ENCODE results near the gene MRPL19. TPM values are rescaled to one million over a fixed set of nuclear protein-coding genes. Genes with fewer than 3 reads are reported as not detected.

MRPL19 gene
- total RNA-seq, 4 donors from 2014 or later = 24.7 to 39.0 (median 32.9) TPM

DNA sequence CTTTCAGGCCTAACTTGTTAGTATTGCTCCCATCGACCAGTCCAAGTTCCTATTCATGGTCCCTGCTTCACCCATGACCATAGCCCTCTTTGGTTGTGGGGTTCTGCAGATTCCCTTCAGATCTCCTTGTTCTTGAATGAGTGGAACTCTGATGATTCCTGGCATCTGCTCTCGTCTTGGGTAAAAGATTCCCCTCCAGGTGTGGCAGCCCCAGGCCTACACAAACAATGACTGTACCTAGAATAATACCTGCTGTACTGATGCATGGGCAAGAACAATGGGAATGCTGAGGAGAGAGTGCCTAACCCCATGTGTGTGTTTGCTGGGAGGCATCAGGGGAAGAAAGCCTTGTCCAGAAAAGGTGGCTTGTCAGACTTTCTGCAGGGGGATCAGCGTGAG lies 39.2 kb upstream of the MRPL19 start:
- 78 to 82% methylated on average over 3 of the region's 3 CpGs for WGBS, 2 donors
- no peak for DNase-seq (ENCODE audit: low spot score in 2 of 2)
- H3K4me3 ChIP-seq (ENCODE audit: low read depth, poor library complexity, severe bottlenecking) = no peak overlapping the region
- TF ChIP-seq POLR2A (IDR thresholded peaks at IDR 0.05) = no peak
- TF ChIP-seq, protein P1, sequence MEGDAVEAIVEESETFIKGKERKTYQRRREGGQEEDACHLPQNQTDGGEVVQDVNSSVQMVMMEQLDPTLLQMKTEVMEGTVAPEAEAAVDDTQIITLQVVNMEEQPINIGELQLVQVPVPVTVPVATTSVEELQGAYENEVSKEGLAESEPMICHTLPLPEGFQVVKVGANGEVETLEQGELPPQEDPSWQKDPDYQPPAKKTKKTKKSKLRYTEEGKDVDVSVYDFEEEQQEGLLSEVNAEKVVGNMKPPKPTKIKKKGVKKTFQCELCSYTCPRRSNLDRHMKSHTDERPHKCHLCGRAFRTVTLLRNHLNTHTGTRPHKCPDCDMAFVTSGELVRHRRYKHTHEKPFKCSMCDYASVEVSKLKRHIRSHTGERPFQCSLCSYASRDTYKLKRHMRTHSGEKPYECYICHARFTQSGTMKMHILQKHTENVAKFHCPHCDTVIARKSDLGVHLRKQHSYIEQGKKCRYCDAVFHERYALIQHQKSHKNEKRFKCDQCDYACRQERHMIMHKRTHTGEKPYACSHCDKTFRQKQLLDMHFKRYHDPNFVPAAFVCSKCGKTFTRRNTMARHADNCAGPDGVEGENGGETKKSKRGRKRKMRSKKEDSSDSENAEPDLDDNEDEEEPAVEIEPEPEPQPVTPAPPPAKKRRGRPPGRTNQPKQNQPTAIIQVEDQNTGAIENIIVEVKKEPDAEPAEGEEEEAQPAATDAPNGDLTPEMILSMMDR (IDR thresholded peaks at IDR 0.05) = no peak
- intact Hi-C loops (cut with DNase I; ENCODE audit: low total_unique reads) = loop anchor here (5.0 kb wide), 1 partner anchor 145 kb away; no protein-coding TSS in a partner anchor

DNA sequence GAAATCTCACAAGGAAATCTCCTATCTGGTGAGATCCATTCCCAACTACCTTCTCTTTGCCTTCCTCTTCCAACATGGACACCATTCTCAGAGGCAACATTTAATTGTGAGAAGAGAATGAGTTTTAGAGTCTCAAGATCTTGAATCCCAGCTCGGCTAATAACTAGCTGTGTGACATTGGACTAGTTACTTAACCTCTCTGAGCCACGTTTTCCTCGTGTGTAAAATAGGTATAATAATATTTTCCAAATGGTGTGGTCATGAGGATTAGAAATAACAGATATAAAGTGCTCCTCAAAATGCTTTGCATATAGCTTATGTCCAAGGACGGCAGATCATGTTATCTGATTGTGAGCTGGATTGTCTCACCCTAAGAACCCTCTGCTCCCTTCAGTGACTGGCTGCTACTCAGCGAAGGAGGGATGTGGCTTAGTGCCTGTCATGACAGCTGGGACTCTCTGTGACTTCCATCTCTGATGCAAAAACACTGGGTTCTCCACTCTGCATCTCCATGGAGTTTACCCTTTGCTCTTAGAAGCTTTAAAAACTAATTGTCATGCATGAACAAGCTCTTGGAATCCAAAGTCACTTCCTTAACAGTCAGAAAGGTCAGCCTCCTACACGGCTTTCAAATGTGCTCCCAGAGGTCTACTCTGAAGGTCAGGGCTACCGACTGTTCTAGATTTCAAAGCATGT lies 38.4 kb upstream of the MRPL19 start:
- TF ChIP-seq POLR2A (IDR thresholded peaks at IDR 0.05) = no peak
- TF ChIP-seq, protein P1 (IDR thresholded peaks at IDR 0.05) = no peak
- H3K4me3 ChIP-seq (ENCODE audit: low read depth, poor library complexity, severe bottlenecking) = no peak overlapping the region
- 65 to 66% methylated on average over 7 of the region's 7 CpGs for WGBS, 2 donors
- intact Hi-C loops (cut with DNase I; ENCODE audit: low total_unique reads) = loop anchor here (5.0 kb wide), 1 partner anchor 146 kb away; no protein-coding TSS in a partner anchor
- DNase-seq (ENCODE audit: low spot score in 2 of 2) = no peak

DNA sequence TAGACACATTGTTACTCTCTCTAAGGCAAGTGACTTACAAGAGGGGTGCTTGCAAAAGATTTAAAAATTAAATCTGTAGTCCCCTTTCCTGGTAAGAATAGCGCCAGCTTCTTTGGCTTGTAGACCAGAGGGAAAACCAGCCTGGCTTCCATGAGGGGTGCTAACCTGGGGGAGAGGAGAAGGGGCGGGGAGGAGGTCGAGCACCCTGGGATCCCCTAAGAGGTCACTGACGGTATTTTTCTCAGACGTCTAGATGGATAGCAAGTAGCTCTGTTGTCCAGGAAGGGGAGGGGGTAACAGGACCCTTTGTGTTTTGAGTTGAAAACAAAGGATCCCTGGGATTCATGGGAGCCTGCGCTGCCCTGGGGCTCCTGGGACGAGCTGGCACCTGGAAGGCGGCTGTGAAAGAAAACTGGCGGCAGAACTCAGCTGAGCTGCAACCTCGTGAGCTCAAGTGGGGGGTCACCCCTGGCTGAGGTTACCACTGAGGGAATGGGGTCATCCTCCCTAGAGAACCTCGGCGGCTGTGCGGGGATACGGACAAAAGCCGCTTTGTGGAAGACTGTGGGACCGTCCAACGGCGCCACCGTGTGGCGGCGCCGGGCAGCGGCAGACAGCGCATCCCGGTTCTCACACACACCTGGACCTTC lies 37.8 kb upstream of the MRPL19 start:
- peak; percentile 27 to 90 for DNase-seq (ENCODE audit: low spot score in 2 of 2)
- TF ChIP-seq POLR2A (IDR thresholded peaks at IDR 0.05) = no peak
- TF ChIP-seq, protein P1 (IDR thresholded peaks at IDR 0.05) = peak in 1 of 3 donors; percentile 63
- 8 to 11% methylated on average over 25 of the region's 25 CpGs for WGBS, 2 donors
- intact Hi-C loops (cut with DNase I; ENCODE audit: low total_unique reads) = loop anchor here (5.0 kb wide), 1 partner anchor 147 kb away; no protein-coding TSS in a partner anchor
- no peak overlapping the region for H3K4me3 ChIP-seq (ENCODE audit: low read depth, poor library complexity, severe bottlenecking)

DNA sequence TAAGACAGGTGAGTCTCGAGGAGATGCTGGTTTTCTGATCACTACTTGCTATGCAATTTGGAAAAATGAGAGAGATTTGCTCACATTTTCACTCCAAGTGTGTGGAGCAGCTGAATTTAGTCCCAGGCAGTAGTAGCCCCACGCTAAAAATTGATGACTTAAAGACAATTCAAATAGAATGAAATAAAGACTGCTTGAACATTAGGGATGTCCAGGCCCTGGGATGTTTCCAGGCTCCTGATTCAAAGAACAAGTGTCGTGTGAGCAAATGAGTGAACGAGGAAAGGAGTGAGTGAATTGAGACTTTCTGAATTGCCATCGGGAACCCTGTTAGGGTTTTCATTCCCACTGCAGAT lies 37.3 kb upstream of the MRPL19 start:
- no peak for TF ChIP-seq POLR2A (IDR thresholded peaks at IDR 0.05)
- TF ChIP-seq, protein P1 (IDR thresholded peaks at IDR 0.05) = no peak
- intact Hi-C loops (cut with DNase I; ENCODE audit: low total_unique reads) = loop anchor here (5.0 kb wide), 1 partner anchor 147 kb away; no protein-coding TSS in a partner anchor
- no peak for DNase-seq (ENCODE audit: low spot score in 2 of 2)
- 35 to 49% methylated on average over 5 of the region's 5 CpGs for WGBS, 2 donors
- H3K4me3 ChIP-seq (ENCODE audit: low read depth, poor library complexity, severe bottlenecking) = no peak overlapping the region

DNA sequence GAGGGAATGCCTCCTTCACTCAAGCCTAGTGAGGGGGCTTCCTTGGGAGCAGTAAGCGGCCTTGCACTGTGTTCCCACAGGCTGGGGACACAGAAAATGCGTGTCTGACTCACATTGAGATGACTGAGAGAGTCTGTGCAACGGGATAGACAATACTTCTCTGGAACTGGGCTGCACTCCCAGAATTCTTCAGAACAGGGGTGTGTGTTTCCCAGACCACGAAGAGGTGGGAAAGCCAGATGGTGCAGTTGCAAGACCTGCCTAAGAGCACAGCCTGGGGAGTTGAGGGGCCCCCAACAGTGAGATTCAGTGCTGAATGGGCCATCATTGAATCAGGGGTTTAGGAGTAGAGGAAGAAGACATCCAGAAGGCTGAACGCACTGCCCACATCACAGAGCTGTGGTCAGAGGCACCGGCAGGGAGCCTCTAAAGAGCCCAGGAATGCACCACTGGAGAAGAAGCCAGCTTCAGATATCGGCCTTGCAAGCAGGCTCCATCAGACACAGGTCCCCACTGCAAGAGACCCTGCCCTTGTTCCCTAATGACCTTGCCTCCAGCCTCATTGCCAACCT lies 36.6 kb upstream of the MRPL19 start:
- DNase-seq (ENCODE audit: low spot score in 2 of 2) = no peak
- intact Hi-C loops (cut with DNase I; ENCODE audit: low total_unique reads) = loop anchor here (5.0 kb wide), 1 partner anchor 148 kb away; no protein-coding TSS in a partner anchor
- TF ChIP-seq POLR2A (IDR thresholded peaks at IDR 0.05) = no peak
- TF ChIP-seq, protein P1 (IDR thresholded peaks at IDR 0.05) = no peak
- 73 to 75% methylated on average over 7 of the region's 7 CpGs for WGBS, 2 donors
- H3K4me3 ChIP-seq (ENCODE audit: low read depth, poor library complexity, severe bottlenecking) = no peak overlapping the region

All from lower leg skin (tissue), 4 donors.